Fibroblast of the conjunctiva (primary cell): ENCODE measurements around the gene MACROD2.
A peak's percentile ranks its signal among the peaks of the same experiment; 100 is the strongest.
"Not testable (repeated sequence)": the region's sequence is repeated elsewhere in the genome, so short reads cannot be mapped to it uniquely, and the experiment has no call there.

Source experiments
- DNase-seq: peaks from one replicate; pipeline ENCODE4 v3.0.0-alpha.2; 2010; ENCODE audit warnings: low read depth

Gene MACROD2

GRCh38 chr20:14916360-14916920 is 921.1 kb downstream of the MACROD2 start:
- no peak for DNase-seq

GRCh38 chr20:14918281-14918680 is 923.0 kb downstream of the MACROD2 start:
- DNase-seq = no peak

- no peak for DNase-seq
Measured at GRCh38 chr20:14918976-14919375, 923.7 kb downstream of the MACROD2 start.

DNA sequence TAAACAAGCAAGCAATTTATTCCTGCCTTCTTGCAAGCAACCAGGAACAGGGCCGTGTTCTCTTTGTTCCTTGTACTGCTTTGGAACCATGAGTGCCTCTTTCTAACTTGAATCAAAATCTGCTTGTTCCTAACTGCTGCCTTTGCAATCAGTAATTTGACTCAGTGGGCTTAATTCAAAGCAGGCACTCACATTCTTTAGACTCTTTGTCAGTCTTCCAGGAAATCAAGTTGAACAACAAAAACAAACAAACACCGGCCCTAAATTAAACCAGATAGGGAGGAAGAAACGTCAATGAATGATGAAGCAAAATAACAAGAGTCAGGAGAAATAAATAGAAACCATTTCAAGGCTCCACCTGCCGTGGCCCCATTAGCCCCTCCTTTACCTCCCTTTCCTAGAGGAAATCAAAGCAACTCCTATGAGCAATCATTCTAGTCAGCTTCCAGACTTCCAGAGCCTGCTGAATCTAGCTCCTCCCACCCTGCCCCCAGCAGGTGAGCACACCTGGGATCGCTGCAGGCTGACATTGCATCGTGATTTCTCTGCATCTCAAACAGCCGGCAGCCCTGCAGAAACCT is 924.3 kb downstream of the MACROD2 start:
- peak; percentile 51 for DNase-seq

- DNase-seq = peak; percentile 26
Measured at GRCh38 chr20:14921513-14921912, 926.2 kb downstream of the MACROD2 start.

DNA sequence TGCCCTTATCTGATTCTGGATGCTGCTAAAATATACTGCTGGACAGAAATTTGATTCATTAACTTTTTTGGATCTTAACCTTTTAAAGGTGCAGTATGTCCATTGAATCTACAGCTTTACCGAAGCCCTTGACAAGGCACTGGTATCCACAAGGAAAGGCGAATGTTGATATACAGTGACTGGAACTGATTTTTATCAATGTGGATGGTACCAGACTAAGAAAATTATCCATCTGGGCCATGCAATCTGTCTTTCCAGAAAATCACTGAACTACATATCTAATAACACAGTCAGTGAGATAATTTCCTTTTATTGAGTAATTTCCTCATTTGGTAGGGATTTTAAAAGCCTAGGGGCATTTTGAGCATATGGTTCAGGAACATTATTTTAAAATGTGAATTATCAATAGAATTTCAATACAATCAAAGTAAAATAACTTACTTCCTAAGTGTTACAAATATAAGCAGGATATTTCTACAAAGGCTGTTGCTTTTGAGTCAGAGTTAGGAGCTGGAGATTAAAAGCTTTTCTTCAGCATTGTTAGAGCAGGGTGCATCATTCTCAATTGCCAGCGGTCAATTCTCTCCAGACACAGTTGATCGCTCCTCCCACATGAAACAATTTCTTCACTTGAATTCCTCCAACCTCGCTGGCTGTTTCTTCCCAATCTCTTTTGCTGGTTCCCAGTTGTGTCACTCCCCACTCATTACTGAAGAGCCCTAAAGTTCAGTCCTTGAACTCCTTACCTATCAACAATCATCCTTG is 927.4 kb downstream of the MACROD2 start:
- DNase-seq = no peak

DNA sequence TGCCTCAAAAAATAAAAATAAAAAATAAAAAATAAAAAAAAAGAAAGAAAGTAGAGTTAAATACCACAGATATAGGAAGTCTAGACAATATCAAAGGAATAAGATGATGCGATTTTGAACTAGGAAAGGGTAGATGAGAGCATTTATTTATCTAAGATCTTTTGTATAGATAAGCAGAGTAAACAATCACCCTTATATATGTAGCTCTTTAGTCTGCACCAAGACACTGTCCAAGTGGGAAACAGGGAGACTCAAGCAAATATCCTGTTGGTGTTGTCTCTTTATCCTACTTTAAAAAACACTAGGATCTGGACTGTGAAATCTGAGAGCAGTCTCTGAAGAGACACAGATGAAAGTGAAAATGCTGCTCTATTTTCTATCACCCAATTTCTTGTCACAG is 929.1 kb downstream of the MACROD2 start:
- no peak for DNase-seq

GRCh38 chr20:14925300-14925699 is 930.0 kb downstream of the MACROD2 start:
- DNase-seq = peak; percentile 60

DNA sequence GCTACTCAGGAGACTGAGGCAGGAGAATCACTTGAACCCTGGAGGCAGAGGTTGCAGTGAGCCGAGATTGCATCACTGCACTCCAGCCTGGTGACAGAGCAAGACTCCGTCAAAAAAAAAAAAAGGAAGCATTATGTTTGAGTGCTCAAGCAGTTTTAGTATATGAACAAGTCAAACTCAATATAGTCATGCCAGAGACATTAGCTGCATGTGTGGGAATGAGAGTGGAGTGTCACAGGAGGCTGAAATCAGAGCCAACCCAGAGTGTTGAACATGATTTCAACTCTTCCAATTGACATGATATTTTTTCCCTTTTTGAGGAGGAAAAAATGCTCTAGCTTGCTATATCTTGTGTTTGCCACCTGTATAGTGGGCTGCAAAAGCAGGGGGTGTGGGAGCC is 931.1 kb downstream of the MACROD2 start:
- DNase-seq = not testable (repeated sequence)

DNA sequence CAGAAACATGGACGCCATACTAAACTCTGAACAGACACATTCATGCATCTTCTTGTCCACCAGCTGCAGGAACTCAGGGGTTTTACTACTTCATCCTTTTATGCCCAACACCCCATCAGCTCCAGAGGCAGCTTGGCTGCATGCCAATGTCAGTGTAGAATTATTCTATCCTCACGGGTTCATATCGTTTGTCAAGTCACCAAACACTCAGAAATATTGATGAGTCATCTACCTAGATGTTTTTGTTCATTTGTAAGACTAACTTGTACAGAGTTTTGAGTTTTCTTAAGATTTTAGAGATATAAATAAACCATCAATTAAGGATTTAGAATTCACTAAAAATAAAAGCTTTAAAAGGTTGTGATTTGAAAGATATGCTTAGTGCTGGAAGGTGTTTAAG is 932.8 kb downstream of the MACROD2 start:
- DNase-seq = no peak

GRCh38 chr20:14929388-14929787 is 934.1 kb downstream of the MACROD2 start:
- DNase-seq = no peak

- DNase-seq = no peak
Measured at GRCh38 chr20:14932040-14932439, 936.7 kb downstream of the MACROD2 start.

DNA sequence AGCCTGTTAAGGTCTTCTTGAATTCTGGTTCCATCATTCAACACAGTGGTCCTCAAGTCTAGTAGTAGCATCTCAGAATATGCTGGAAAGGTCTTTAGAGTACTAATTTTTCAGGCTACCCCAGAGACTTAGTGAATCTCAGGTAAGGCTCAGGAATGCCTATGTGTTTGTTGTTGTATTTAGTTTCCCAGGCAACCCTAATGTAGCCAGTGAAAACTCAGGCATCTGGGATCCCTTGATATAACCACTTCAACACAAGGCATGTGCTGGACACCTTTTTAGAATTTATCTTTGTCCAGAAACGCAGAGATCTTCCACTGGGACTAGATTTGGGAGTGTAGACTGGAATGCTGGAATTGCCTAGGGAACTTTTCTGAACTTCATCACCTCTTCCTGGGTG is 940.0 kb downstream of the MACROD2 start:
- no peak for DNase-seq

- no peak for DNase-seq
Measured at GRCh38 chr20:14937021-14937420, 941.7 kb downstream of the MACROD2 start.

DNA sequence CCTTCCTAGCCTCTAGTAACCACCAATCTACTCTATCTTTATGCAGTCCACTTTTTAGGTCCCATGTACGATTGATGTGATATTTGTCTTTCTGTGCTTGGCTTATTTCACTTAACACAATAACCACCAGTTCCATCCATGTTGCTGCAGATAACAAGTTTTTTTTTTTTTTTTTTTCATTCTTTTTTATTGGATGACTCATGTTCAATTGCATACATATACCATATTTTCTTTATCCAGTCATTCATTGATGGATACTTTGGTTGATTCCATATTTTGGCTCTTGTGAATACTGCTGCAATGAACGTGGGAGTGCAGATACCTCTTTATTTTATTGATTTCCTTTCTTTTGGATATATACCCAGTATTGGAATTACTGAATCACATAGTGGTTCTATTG is 942.5 kb downstream of the MACROD2 start:
- DNase-seq = no peak

GRCh38 chr20:14947536-14947935 is 952.2 kb downstream of the MACROD2 start:
- DNase-seq = no peak

- DNase-seq = no peak
Measured at GRCh38 chr20:14947946-14948345, 952.6 kb downstream of the MACROD2 start.

- no peak for DNase-seq
Measured at GRCh38 chr20:14948416-14948815, 953.1 kb downstream of the MACROD2 start.

- DNase-seq = no peak
Measured at GRCh38 chr20:14950633-14951032, 955.3 kb downstream of the MACROD2 start.

- DNase-seq = no peak
Measured at GRCh38 chr20:14951105-14951504, 955.8 kb downstream of the MACROD2 start.

GRCh38 chr20:14951707-14952418 is 956.5 kb downstream of the MACROD2 start:
- peak; percentile 9 for DNase-seq

GRCh38 chr20:14953736-14954135 is 958.4 kb downstream of the MACROD2 start:
- no peak for DNase-seq

- DNase-seq = no peak
Measured at GRCh38 chr20:14955399-14955798, 960.1 kb downstream of the MACROD2 start.
